Measurements from ENCODE around the gene SDF4. TPM values are rescaled to one million over a fixed set of nuclear protein-coding genes. Genes with fewer than 3 reads are reported as not detected.

Gene SDF4
- total RNA-seq, 1 experiment from 2014 or later: 139 TPM

GRCh38 chr1:1234180-1234808 lies 2.5 kb upstream of the SDF4 start:
- Histone ChIP-seq H3K27me3 (ENCODE audit: insufficient read depth, low read depth) (no peaks in the 10 kb centered on the region), H3K9me3 (ENCODE audit: insufficient read depth, low read depth) (no peaks in the 10 kb centered on the region), H3K79me2 (ENCODE audit: low read depth) (peaks cover 59% of the 10 kb centered on the region), H3K27ac (no peak overlapping the region), H3K36me3 (ENCODE audit: low read depth) (no peaks in the 10 kb centered on the region), H4K20me1 (ENCODE audit: insufficient read depth) (peaks cover 14% of the 10 kb centered on the region), H3K4me1 (replicated peaks; ENCODE audit: insufficient read depth) (peaks cover 63% of the 10 kb centered on the region), H3K4me3 (no peak overlapping the region), H3K4me2 (peak overlapping the region; percentile 71; the same call in 1 of the 2 replicates), H3K9me2 (ENCODE audit: insufficient read depth) (no peaks in the 10 kb centered on the region), H2AFZ (no peak overlapping the region), H3F3A (ENCODE audit: insufficient read depth, low read depth) (peaks cover 50% of the 10 kb centered on the region; the same call in 1 of the 2 replicates)
- no peak for TF ChIP-seq EZH2 (IDR thresholded peaks at IDR 0.05; ENCODE audit: low read depth)
- no peak for TF ChIP-seq CTCF (conservative IDR thresholded peaks at IDR 0.05)
- ChIA-PET POLR2A (ENCODE audit: unreplicated experiment) (interaction anchor here (0.6 kb wide), 1 partner anchor 424 kb away, joined by 6 read pairs; no protein-coding TSS in a partner anchor), CTCF (no interaction called here)
- BruUV-seq (replicated peaks): no TSS peak
- no peak for DNase-seq
- intact Hi-C loops (cut with micrococcal nuclease; ENCODE audit: unreplicated experiment): loop anchor here (10.0 kb wide), 1 partner anchor 249 kb away; the partner anchor contains the start of gene PERM1

- BruUV-seq (replicated peaks): no TSS peak
- no peak for DNase-seq
- POLR2A ChIA-PET (ENCODE audit: unreplicated experiment): no interaction called here
- no peak overlapping the region for H2AFZ ChIP-seq
- H3K4me1 ChIP-seq (replicated peaks; ENCODE audit: insufficient read depth): peaks cover 55% of the 10 kb centered on the region
- no peaks in the 10 kb centered on the region for H3K9me3 ChIP-seq (ENCODE audit: insufficient read depth, low read depth)
- peaks cover 47% of the 10 kb centered on the region; the same call in 1 of the 2 replicates for H3F3A ChIP-seq (ENCODE audit: insufficient read depth, low read depth)
- CTCF ChIA-PET: no interaction called here
- H3K27me3 ChIP-seq (ENCODE audit: insufficient read depth, low read depth): no peaks in the 10 kb centered on the region
- peaks cover 67% of the 10 kb centered on the region for H3K79me2 ChIP-seq (ENCODE audit: low read depth)
- no peak overlapping the region for H3K27ac ChIP-seq
- H3K36me3 ChIP-seq (ENCODE audit: low read depth): no peaks in the 10 kb centered on the region
- no peaks in the 10 kb centered on the region for H3K9me2 ChIP-seq (ENCODE audit: insufficient read depth)
- intact Hi-C loops (cut with micrococcal nuclease; ENCODE audit: unreplicated experiment): loop anchor here (10.0 kb wide), 1 partner anchor 249 kb away; the partner anchor contains the start of gene PERM1
- peaks cover 20% of the 10 kb centered on the region for H4K20me1 ChIP-seq (ENCODE audit: insufficient read depth)
- no peak overlapping the region; the same call in 1 of the 2 replicates for H3K4me3 ChIP-seq
- H3K4me2 ChIP-seq: peak overlapping the region; percentile 71
- TF ChIP-seq EZH2 (IDR thresholded peaks at IDR 0.05; ENCODE audit: low read depth): no peak
- TF ChIP-seq CTCF (conservative IDR thresholded peaks at IDR 0.05): no peak
Measured at GRCh38 chr1:1233567-1233892, 1.7 kb upstream of the SDF4 start.

GRCh38 chr1:1232796-1233566 lies 1.2 kb upstream of the SDF4 start:
- no peak overlapping the region for H2AFZ ChIP-seq
- peak overlapping the region; percentile 43; the same call in 1 of the 2 replicates for H3K4me3 ChIP-seq
- ChIA-PET POLR2A (ENCODE audit: unreplicated experiment) (no interaction called here), CTCF (no interaction called here)
- H3F3A ChIP-seq (ENCODE audit: insufficient read depth, low read depth): peaks cover 42% of the 10 kb centered on the region; the same call in 1 of the 2 replicates
- H3K79me2 ChIP-seq (ENCODE audit: low read depth): peaks cover 73% of the 10 kb centered on the region
- no peaks in the 10 kb centered on the region for H3K36me3 ChIP-seq (ENCODE audit: low read depth)
- H3K27me3 ChIP-seq (ENCODE audit: insufficient read depth, low read depth): no peaks in the 10 kb centered on the region
- intact Hi-C loops (cut with micrococcal nuclease; ENCODE audit: unreplicated experiment): loop anchor here (10.0 kb wide), 1 partner anchor 248 kb away; the partner anchor contains the start of gene PERM1
- BruUV-seq (replicated peaks): no TSS peak
- peak overlapping the region; percentile 71 for H3K4me2 ChIP-seq
- no peak for TF ChIP-seq EZH2 (IDR thresholded peaks at IDR 0.05; ENCODE audit: low read depth)
- no peak for TF ChIP-seq CTCF (conservative IDR thresholded peaks at IDR 0.05)
- peaks cover 21% of the 10 kb centered on the region for H4K20me1 ChIP-seq (ENCODE audit: insufficient read depth)
- peaks cover 50% of the 10 kb centered on the region for H3K4me1 ChIP-seq (replicated peaks; ENCODE audit: insufficient read depth)
- H3K27ac ChIP-seq: no peak overlapping the region
- no peaks in the 10 kb centered on the region for H3K9me3 ChIP-seq (ENCODE audit: insufficient read depth, low read depth)
- H3K9me2 ChIP-seq (ENCODE audit: insufficient read depth): no peaks in the 10 kb centered on the region
- DNase-seq: no peak
